ENCODE data around the gene SLC22A15.

SLC22A15 gene

GRCh38 chr1:116087628-116088027 lies 111.3 kb downstream of the SLC22A15 start:
- no peak overlapping the region for H3K4me3 ChIP-seq (ENCODE audit: low read depth in 1 of 2, low read length in 2 of 2)
- no peaks in the 10 kb centered on the region for H3K4me1 ChIP-seq (ENCODE audit: control insufficient read depth in 1 of 2, insufficient read depth in 2 of 2, low read length in 2 of 2)
- no peaks in the 10 kb centered on the region for H3K36me3 ChIP-seq (ENCODE audit: control insufficient read depth in 1 of 2, insufficient read depth in 2 of 2, low read length in 2 of 2)
- H3K27ac ChIP-seq (ENCODE audit: low read length), result no peak overlapping the region
- no peaks in the 10 kb centered on the region for H3K27me3 ChIP-seq (ENCODE audit: low read depth, low read length)
- peaks cover 4 to 16% of the 10 kb centered on the region in 2 donors for H3K9me3 ChIP-seq (ENCODE audit: control insufficient read depth in 1 of 2, low read length in 2 of 2)

GRCh38 chr1:116089870-116090269 lies 113.6 kb downstream of the SLC22A15 start:
- H3K9me3 ChIP-seq (ENCODE audit: control insufficient read depth in 1 of 2, low read length in 2 of 2), result peaks cover 4 to 19% of the 10 kb centered on the region in 2 donors
- H3K27me3 ChIP-seq (ENCODE audit: low read depth, low read length), result no peaks in the 10 kb centered on the region
- H3K27ac ChIP-seq (ENCODE audit: low read length), result no peak overlapping the region
- no peak overlapping the region for H3K4me3 ChIP-seq (ENCODE audit: low read depth in 1 of 2, low read length in 2 of 2)
- H3K36me3 ChIP-seq (ENCODE audit: control insufficient read depth in 1 of 2, insufficient read depth in 2 of 2, low read length in 2 of 2), result no peaks in the 10 kb centered on the region
- H3K4me1 ChIP-seq (ENCODE audit: control insufficient read depth in 1 of 2, insufficient read depth in 2 of 2, low read length in 2 of 2), result no peaks in the 10 kb centered on the region

GRCh38 chr1:116091083-116091482 lies 114.8 kb downstream of the SLC22A15 start:
- Histone ChIP-seq H3K4me1 (ENCODE audit: control insufficient read depth in 1 of 2, insufficient read depth in 2 of 2, low read length in 2 of 2) (no peaks in the 10 kb centered on the region), H3K9me3 (ENCODE audit: control insufficient read depth in 1 of 2, low read length in 2 of 2) (peaks cover 6 to 22% of the 10 kb centered on the region in 2 donors), H3K27ac (ENCODE audit: low read length) (no peak overlapping the region), H3K27me3 (ENCODE audit: low read depth, low read length) (no peaks in the 10 kb centered on the region), H3K4me3 (ENCODE audit: low read depth in 1 of 2, low read length in 2 of 2) (no peak overlapping the region), H3K36me3 (ENCODE audit: control insufficient read depth in 1 of 2, insufficient read depth in 2 of 2, low read length in 2 of 2) (no peaks in the 10 kb centered on the region)

GRCh38 chr1:116092752-116093489 lies 116.6 kb downstream of the SLC22A15 start:
- no peak overlapping the region for H3K27ac ChIP-seq (ENCODE audit: low read length)

GRCh38 chr1:116095027-116095426 lies 118.7 kb downstream of the SLC22A15 start:
- H3K36me3 ChIP-seq (ENCODE audit: control insufficient read depth in 1 of 2, insufficient read depth in 2 of 2, low read length in 2 of 2), result no peaks in the 10 kb centered on the region
- no peak overlapping the region for H3K27ac ChIP-seq (ENCODE audit: low read length)
- H3K27me3 ChIP-seq (ENCODE audit: low read depth, low read length), result no peaks in the 10 kb centered on the region
- peaks cover 7 to 16% of the 10 kb centered on the region in 2 donors for H3K9me3 ChIP-seq (ENCODE audit: control insufficient read depth in 1 of 2, low read length in 2 of 2)
- H3K4me1 ChIP-seq (ENCODE audit: control insufficient read depth in 1 of 2, insufficient read depth in 2 of 2, low read length in 2 of 2), result no peaks in the 10 kb centered on the region
- H3K4me3 ChIP-seq (ENCODE audit: low read depth in 1 of 2, low read length in 2 of 2), result no peak overlapping the region

More at GRCh38 chr1:116092752-116093489, 116.6 kb downstream of the SLC22A15 start:
- H3K36me3 ChIP-seq (ENCODE audit: control insufficient read depth in 1 of 2, insufficient read depth in 2 of 2, low read length in 2 of 2), result no peaks in the 10 kb centered on the region
- no peaks in the 10 kb centered on the region for H3K27me3 ChIP-seq (ENCODE audit: low read depth, low read length)
- peaks cover 11 to 24% of the 10 kb centered on the region in 2 donors for H3K9me3 ChIP-seq (ENCODE audit: control insufficient read depth in 1 of 2, low read length in 2 of 2)
- H3K4me1 ChIP-seq (ENCODE audit: control insufficient read depth in 1 of 2, insufficient read depth in 2 of 2, low read length in 2 of 2), result no peaks in the 10 kb centered on the region
- H3K4me3 ChIP-seq (ENCODE audit: low read depth in 1 of 2, low read length in 2 of 2), result no peak overlapping the region

- Histone ChIP-seq H3K4me3 (ENCODE audit: low read depth in 1 of 2, low read length in 2 of 2) (no peak overlapping the region), H3K27ac (ENCODE audit: low read length) (no peak overlapping the region), H3K36me3 (ENCODE audit: control insufficient read depth in 1 of 2, insufficient read depth in 2 of 2, low read length in 2 of 2) (no peaks in the 10 kb centered on the region), H3K9me3 (ENCODE audit: control insufficient read depth in 1 of 2, low read length in 2 of 2) (peaks cover 7 to 13% of the 10 kb centered on the region in 2 donors), H3K27me3 (ENCODE audit: low read depth, low read length) (no peaks in the 10 kb centered on the region), H3K4me1 (ENCODE audit: control insufficient read depth in 1 of 2, insufficient read depth in 2 of 2, low read length in 2 of 2) (no peaks in the 10 kb centered on the region)
Observed at GRCh38 chr1:116096013-116096618, 119.8 kb downstream of the SLC22A15 start.

GRCh38 chr1:116097626-116098025 lies 121.3 kb downstream of the SLC22A15 start:
- Histone ChIP-seq H3K9me3 (ENCODE audit: control insufficient read depth in 1 of 2, low read length in 2 of 2) (peaks cover 7 to 8% of the 10 kb centered on the region in 2 donors), H3K4me3 (ENCODE audit: low read depth in 1 of 2, low read length in 2 of 2) (no peak overlapping the region), H3K36me3 (ENCODE audit: control insufficient read depth in 1 of 2, insufficient read depth in 2 of 2, low read length in 2 of 2) (no peaks in the 10 kb centered on the region), H3K4me1 (ENCODE audit: control insufficient read depth in 1 of 2, insufficient read depth in 2 of 2, low read length in 2 of 2) (no peaks in the 10 kb centered on the region), H3K27ac (ENCODE audit: low read length) (no peak overlapping the region), H3K27me3 (ENCODE audit: low read depth, low read length) (no peaks in the 10 kb centered on the region)

- Histone ChIP-seq H3K36me3 (ENCODE audit: control insufficient read depth in 1 of 2, insufficient read depth in 2 of 2, low read length in 2 of 2) (no peaks in the 10 kb centered on the region), H3K4me3 (ENCODE audit: low read depth in 1 of 2, low read length in 2 of 2) (no peak overlapping the region), H3K9me3 (ENCODE audit: control insufficient read depth in 1 of 2, low read length in 2 of 2) (peaks cover 4 to 7% of the 10 kb centered on the region in 2 donors), H3K27me3 (ENCODE audit: low read depth, low read length) (no peaks in the 10 kb centered on the region), H3K27ac (ENCODE audit: low read length) (no peak overlapping the region), H3K4me1 (ENCODE audit: control insufficient read depth in 1 of 2, insufficient read depth in 2 of 2, low read length in 2 of 2) (no peaks in the 10 kb centered on the region)
Observed at GRCh38 chr1:116099379-116099778, 123.1 kb downstream of the SLC22A15 start.

- Histone ChIP-seq H3K36me3 (ENCODE audit: control insufficient read depth in 1 of 2, insufficient read depth in 2 of 2, low read length in 2 of 2) (no peaks in the 10 kb centered on the region), H3K4me1 (ENCODE audit: control insufficient read depth in 1 of 2, insufficient read depth in 2 of 2, low read length in 2 of 2) (no peaks in the 10 kb centered on the region), H3K9me3 (ENCODE audit: control insufficient read depth in 1 of 2, low read length in 2 of 2) (peaks cover 4 to 7% of the 10 kb centered on the region in 2 donors), H3K4me3 (ENCODE audit: low read depth in 1 of 2, low read length in 2 of 2) (no peak overlapping the region), H3K27me3 (ENCODE audit: low read depth, low read length) (no peaks in the 10 kb centered on the region), H3K27ac (ENCODE audit: low read length) (no peak overlapping the region)
Observed at GRCh38 chr1:116099919-116100318, 123.6 kb downstream of the SLC22A15 start.

- Histone ChIP-seq H3K4me3 (ENCODE audit: low read depth in 1 of 2, low read length in 2 of 2) (no peak overlapping the region), H3K27me3 (ENCODE audit: low read depth, low read length) (no peaks in the 10 kb centered on the region), H3K27ac (ENCODE audit: low read length) (no peak overlapping the region), H3K4me1 (ENCODE audit: control insufficient read depth in 1 of 2, insufficient read depth in 2 of 2, low read length in 2 of 2) (no peaks in the 10 kb centered on the region), H3K36me3 (ENCODE audit: control insufficient read depth in 1 of 2, insufficient read depth in 2 of 2, low read length in 2 of 2) (no peaks in the 10 kb centered on the region), H3K9me3 (ENCODE audit: control insufficient read depth in 1 of 2, low read length in 2 of 2) (no peaks in the 10 kb centered on the region)
Observed at GRCh38 chr1:116104667-116105066, 128.4 kb downstream of the SLC22A15 start.

GRCh38 chr1:116105996-116106395 lies 129.7 kb downstream of the SLC22A15 start:
- Histone ChIP-seq H3K9me3 (ENCODE audit: control insufficient read depth in 1 of 2, low read length in 2 of 2) (no peaks in the 10 kb centered on the region), H3K27me3 (ENCODE audit: low read depth, low read length) (no peaks in the 10 kb centered on the region), H3K36me3 (ENCODE audit: control insufficient read depth in 1 of 2, insufficient read depth in 2 of 2, low read length in 2 of 2) (no peaks in the 10 kb centered on the region), H3K27ac (ENCODE audit: low read length) (no peak overlapping the region), H3K4me3 (ENCODE audit: low read depth in 1 of 2, low read length in 2 of 2) (no peak overlapping the region), H3K4me1 (ENCODE audit: control insufficient read depth in 1 of 2, insufficient read depth in 2 of 2, low read length in 2 of 2) (no peaks in the 10 kb centered on the region)
